HG03460 (cell line): ENCODE measurements around the gene HELQ.
"Not testable (repeated sequence)": the region's sequence is repeated elsewhere in the genome, so short reads cannot be mapped to it uniquely, and the experiment has no call there.

ENCODE experiments used
- ATAC-seq: cut with Tn5 transposase; IDR thresholded peaks from one replicate; pipeline ENCODE4 v1.9.1; 2021; ENCODE audit not compliant: unreplicated experiment

HELQ gene

GRCh38 chr4:83436680-83437079 is 18.9 kb downstream of the HELQ start:
- ATAC-seq: no peak

DNA sequence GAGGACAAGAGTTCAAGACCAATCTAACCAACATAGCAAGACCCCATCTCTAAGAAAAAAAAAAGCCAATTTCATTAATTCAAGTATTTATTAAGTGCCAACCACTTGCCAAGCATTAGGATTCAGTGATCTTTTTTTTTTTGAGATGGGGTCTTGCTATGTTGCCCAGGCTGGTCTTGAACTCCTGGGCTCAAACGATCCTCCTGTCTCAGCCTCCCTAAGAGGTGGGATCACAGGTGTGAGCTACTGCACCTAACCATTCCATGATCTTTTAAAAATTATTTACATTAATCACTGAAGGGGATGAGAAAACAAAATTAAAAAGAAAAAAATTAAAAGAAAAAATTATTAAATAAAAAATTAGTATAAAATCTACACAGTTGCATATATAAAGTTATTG is 24.4 kb downstream of the HELQ start:
- ATAC-seq: no peak

DNA sequence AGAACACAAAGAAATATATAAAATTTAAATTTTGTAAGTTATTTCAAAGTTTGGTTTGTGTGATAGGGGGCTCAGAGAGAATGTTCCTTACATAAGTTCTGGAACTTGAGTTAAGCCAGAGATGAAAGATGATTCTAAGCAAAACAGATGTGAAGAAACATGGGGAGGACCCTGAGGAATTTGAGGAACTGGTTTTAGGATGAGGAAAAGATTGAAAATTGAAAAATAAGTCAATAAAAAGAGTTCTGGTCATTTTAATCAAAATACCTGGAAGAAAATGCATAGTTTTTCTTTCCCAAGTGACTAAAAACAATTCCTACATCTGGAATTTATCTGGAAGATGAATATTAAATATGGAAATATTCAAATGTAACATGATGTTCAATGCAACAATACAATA is 37.4 kb downstream of the HELQ start:
- ATAC-seq: no peak

DNA sequence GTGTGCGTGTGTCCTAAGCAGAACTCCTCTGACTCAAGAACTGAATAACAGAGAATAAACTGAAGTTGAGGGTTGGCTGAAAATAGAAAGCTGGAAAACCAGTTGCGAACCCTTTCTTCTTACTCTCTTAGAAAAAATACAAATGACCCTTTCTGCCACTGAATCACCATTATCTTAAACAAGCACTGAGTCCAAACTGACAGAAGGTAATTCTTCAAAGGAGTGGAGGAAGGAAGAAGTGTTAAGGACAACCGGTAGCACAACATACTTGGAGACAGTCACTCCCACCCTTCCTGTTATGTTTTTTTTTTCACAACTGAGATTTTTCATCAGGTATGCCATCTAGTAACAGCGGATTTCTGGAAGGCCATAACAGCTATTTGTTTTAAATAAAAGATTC is 38.1 kb downstream of the HELQ start:
- no peak for ATAC-seq

DNA sequence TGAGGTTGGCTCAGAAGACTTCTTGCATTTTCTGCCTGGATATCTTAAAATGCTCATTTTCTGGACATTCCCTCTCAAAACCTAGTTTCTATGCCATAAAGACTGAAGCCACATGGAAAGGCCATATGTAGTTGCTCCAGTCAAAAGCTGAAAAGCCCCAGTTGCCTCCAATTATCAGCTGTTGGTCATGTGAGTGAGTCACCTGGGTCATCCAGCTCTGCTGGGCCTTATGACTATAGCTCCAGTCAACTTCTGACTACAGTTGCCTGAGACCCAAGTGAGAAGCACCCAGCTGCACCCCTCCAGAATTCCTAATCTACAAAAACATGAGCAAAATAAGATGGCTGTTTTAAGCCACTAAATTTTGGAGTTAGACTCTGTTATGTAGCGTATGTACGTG is 41.9 kb downstream of the HELQ start:
- no peak for ATAC-seq

GRCh38 chr4:83408908-83409307 is 46.7 kb downstream of the HELQ start:
- ATAC-seq: no peak

GRCh38 chr4:83405844-83406816 is 49.5 kb downstream of the HELQ start:
- ATAC-seq: no peak

GRCh38 chr4:83398158-83398557 is 57.5 kb downstream of the HELQ start:
- not testable (repeated sequence) for ATAC-seq

- ATAC-seq: no peak
These were observed 61.7 kb downstream of the HELQ start for GRCh38 chr4:83393908-83394307.

- no peak for ATAC-seq
These were observed 63.1 kb downstream of the HELQ start for GRCh38 chr4:83392562-83392961.

DNA sequence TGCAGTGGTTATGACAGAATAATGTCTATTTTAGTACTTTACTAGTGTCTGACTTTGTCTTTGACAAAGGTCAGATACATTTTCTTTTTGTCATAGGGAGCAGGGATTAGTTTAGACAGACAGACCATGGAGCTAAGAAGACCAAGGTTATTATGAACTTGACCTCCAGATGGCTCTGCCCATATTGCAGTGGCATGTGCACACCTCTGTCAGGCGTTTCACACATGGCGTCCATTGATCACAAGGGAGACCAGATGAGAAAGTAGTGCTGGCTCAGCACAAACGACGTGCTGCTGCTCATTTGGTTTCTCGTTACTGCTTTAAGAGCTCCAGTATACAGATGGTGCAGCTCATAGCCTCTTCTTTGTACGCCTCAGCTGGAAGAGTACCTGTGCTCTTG is 64.7 kb downstream of the HELQ start:
- ATAC-seq: no peak

DNA sequence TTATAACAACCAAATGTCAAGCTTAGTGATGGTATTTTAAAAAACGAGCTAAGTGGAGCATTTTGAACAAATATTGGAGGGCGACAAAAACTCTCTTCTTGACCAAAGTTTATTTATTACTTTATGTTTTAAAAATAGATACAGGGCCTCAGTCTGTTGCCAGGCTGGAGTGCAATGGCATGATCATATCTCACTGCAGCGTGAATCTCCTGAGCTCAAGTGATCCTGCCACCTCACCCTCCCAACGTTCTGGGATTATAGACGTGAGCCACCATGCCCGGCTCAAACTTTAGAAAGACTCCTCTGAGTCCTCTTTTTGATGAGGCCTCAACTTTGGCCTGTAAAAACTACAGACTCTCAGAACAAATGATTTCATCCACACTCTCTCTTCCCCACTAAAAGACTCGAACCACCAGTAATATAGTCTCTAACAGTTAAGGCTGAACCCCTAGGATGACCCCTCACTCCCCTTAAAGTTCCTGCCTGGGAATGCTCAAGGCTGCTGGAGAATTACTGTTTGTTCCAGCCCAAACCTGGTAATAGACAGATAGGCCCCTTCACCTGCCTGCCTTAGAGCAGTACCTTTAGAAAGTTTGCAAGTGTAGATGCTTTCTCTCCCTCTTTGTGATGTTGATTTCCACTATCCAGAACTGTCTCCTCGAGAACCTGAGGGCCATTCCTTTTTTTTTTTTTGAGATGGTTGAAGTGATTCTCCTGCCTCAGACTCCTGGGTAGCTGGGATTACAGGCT is 65.7 kb downstream of the HELQ start:
- no peak for ATAC-seq

DNA sequence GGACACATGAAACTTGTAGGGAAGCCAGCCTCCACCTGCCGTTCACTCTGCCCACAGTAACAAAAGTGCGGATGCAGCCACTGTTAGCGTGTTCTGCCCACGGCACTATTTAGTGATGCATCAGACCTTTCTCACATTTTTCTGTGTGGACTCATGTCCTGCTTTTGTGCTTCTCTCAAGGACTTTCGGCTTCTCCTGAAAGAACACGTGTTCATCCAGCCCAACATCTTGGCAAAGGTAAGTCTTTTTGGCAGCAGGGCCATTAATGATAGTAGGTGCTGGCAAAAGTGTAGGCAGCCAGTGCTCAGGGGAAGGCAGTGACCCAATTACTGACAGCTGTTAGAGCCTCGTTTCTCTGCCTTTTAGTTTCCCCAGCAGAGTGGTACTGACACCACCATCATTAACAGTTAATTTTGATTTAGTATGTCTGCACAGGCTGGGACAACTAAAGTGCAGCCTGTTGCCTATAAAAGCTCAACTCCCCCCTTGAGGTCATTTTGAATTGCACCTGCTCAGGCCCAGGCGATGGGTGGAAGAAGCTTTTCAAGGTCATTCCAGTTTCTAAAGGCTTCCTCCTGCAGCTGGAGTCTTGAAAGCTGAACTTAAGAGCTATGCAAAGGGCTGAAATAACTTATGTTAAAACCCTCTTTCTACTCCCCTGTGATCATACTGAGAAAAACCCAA is 66.4 kb downstream of the HELQ start:
- no peak for ATAC-seq

DNA sequence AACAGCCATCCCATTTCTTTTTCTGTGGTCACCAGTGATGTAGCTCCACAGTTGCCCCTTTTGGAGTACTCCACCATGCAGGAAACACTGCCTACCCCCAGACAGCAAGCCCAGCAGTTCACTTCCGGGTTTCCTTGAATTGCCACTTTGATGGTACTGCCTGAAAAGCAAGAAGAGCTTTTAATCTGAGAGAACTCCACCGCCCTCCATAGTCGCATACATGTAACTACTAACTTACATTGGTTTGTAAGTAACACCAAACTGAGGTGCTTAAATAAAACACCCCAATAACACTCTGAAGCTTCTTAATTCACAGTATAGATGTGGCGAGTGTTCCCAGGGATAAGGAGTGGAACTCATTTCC is 67.3 kb downstream of the HELQ start:
- ATAC-seq: no peak

- no peak for ATAC-seq
These were observed 67.9 kb downstream of the HELQ start for GRCh38 chr4:83387476-83388312.

DNA sequence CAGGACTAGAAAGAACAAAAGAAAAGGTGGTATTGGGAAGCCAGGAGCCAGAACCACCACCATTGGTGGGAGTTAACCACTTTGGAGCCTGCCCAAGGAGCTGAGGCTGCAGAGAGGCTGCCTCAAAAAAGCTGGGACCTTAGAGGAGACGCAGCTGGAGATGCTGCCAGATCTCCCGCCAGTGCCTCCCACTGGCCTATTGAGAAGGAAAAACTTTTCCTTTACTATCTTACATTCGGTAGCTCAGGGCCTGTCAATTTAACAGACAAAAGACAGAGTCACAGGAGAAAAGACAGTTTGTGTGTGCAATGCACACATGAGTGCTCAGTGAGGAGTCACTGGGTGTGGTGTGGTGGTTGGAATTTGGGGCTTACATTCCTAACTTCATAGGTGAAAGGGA is 68.6 kb downstream of the HELQ start:
- no peak for ATAC-seq

GRCh38 chr4:83382850-83383249 is 72.8 kb downstream of the HELQ start:
- no peak for ATAC-seq

GRCh38 chr4:83381173-83381572 is 74.5 kb downstream of the HELQ start:
- no peak for ATAC-seq

DNA sequence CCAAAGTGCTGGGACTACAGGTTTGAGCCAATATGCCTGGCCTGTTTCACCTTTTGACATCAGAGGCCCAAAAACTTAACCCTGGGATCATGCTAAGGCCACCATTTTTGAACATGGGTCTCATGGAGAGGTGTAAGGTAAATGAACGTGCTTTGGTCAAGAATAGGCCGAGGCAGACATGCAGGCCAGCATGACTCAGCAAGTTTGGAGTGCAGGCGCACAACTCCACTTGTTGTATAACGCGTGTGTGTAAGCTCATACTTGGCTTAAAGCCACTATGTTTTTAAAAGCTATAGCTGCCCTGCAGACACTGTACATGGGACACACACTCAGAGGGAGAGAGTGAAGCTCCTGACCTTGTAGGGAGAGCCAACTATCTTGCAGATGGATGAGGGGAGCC is 77.2 kb downstream of the HELQ start:
- no peak for ATAC-seq

DNA sequence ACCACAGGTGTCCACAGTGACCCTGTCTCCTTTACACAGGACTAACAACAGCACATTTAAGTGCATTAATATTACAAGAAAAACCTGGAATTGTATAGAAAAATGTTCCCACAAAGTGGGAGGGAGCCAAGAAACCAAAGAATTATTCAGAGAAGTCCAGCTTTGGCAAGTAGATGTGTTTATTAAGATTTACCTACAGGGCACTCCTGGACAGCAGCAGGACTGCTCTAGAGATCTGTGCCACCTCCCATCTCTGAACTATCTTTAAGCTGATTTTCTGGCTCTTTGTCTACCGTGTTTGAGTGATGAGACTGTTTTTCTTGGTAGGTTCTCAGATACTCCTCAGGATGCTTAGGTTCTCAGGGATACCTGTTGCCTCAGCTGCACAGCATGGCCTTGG is 82.7 kb downstream of the HELQ start:
- no peak for ATAC-seq

- no peak for ATAC-seq
These were observed 83.7 kb downstream of the HELQ start for GRCh38 chr4:83371936-83372335.
